HG03521 (cell line): ENCODE results near the gene OSBPL6.
"Not testable (repeated sequence)": the region's sequence is repeated elsewhere in the genome, so short reads cannot be mapped to it uniquely, and the experiment has no call there.

Source experiments
- ATAC-seq: cut with Tn5 transposase; IDR thresholded peaks from one replicate; pipeline ENCODE4 v1.9.1; 2021; ENCODE audit warnings: mild to moderate bottlenecking, moderate library complexity; ENCODE audit not compliant: unreplicated experiment

The OSBPL6 gene

GRCh38 chr2:178296394-178297090, 102.2 kb downstream of the OSBPL6 start:
- no peak for ATAC-seq

- ATAC-seq = no peak
These were observed 102.7 kb downstream of the OSBPL6 start for GRCh38 chr2:178297091-178297411.

GRCh38 chr2:178298785-178299212, 104.5 kb downstream of the OSBPL6 start:
- ATAC-seq = no peak

GRCh38 chr2:178301649-178302238, 107.4 kb downstream of the OSBPL6 start:
- no peak for ATAC-seq

- ATAC-seq = no peak
These were observed 110.0 kb downstream of the OSBPL6 start for GRCh38 chr2:178304333-178304732.

GRCh38 chr2:178306352-178307073, 112.2 kb downstream of the OSBPL6 start:
- ATAC-seq = peak; percentile 97

GRCh38 chr2:178307650-178308049, 113.3 kb downstream of the OSBPL6 start:
- ATAC-seq = no peak

GRCh38 chr2:178309541-178309940, 115.2 kb downstream of the OSBPL6 start:
- ATAC-seq = no peak

GRCh38 chr2:178315078-178315477, 120.8 kb downstream of the OSBPL6 start:
- ATAC-seq = no peak

- no peak for ATAC-seq
These were observed 121.2 kb downstream of the OSBPL6 start for GRCh38 chr2:178315488-178315948.

GRCh38 chr2:178317811-178318210, 123.5 kb downstream of the OSBPL6 start:
- no peak for ATAC-seq

- no peak for ATAC-seq
These were observed 125.8 kb downstream of the OSBPL6 start for GRCh38 chr2:178320011-178320585.

GRCh38 chr2:178322068-178322467, 127.8 kb downstream of the OSBPL6 start:
- no peak for ATAC-seq

- ATAC-seq = not testable (repeated sequence)
These were observed 129.0 kb downstream of the OSBPL6 start for GRCh38 chr2:178323331-178323730.

- ATAC-seq = no peak
These were observed 129.8 kb downstream of the OSBPL6 start for GRCh38 chr2:178324077-178324476.

- no peak for ATAC-seq
These were observed 131.0 kb downstream of the OSBPL6 start for GRCh38 chr2:178325268-178325667.

- no peak for ATAC-seq
These were observed 133.2 kb downstream of the OSBPL6 start for GRCh38 chr2:178327516-178327915.

GRCh38 chr2:178328037-178328436, 133.7 kb downstream of the OSBPL6 start:
- ATAC-seq = no peak

GRCh38 chr2:178330175-178331017, 136.1 kb downstream of the OSBPL6 start:
- no peak for ATAC-seq

GRCh38 chr2:178331474-178332432, 137.4 kb downstream of the OSBPL6 start:
- ATAC-seq = no peak
